ENCODE measurements around the gene MYL12A. TPM values are rescaled to one million over a fixed set of nuclear protein-coding genes. Genes with fewer than 3 reads are reported as not detected.

Gene MYL12A
- total and polyA plus RNA-seq, 2 experiments from 2014 or later = 456 to 692 TPM

DNA sequence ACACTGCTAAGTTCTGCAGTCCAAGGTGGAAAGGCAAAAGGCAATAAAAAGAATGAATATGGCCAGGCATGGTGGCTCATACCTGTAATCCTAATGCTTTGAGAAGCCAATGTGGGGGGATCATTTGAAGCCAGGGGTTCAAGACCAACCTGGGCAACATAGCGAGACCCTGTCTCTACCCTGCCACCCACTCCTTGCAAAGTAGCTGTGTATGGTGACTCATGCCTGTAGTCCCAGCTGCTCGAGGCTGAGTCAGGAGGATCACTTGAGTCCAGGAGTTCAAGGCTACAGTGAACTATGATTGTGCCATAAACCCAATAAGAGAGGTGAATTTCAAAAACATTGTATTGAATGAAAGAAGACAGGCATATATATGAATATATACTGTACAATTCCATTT is 16.8 kb downstream of the MYL12A start:
- Histone ChIP-seq H3K27ac (peak overlapping the region; percentile 99), H3K4me2 (peak overlapping the region; percentile 75), H4K20me1 (ENCODE audit: insufficient read depth, poor library complexity, severe bottlenecking) (peaks cover 62% of the 10 kb centered on the region), H3K9me2 (replicated peaks; ENCODE audit: insufficient read depth) (no peaks in the 10 kb centered on the region), H3K9me3 (ENCODE audit: low read depth) (no peaks in the 10 kb centered on the region), H3K4me3 (peak overlapping the region; percentile 99), H3K79me2 (peaks cover 84% of the 10 kb centered on the region), H2AFZ (no peak overlapping the region), H3K27me3 (no peaks in the 10 kb centered on the region), H3K4me1 (ENCODE audit: insufficient read depth) (peaks cover 53% of the 10 kb centered on the region), H3K36me3 (replicated peaks; ENCODE audit: insufficient read depth, low read depth) (no peaks in the 10 kb centered on the region)
- no peak for TF ChIP-seq EZH2 (IDR thresholded peaks at IDR 0.05; ENCODE audit: borderline replicate concordance)
- TF ChIP-seq, protein P1, sequence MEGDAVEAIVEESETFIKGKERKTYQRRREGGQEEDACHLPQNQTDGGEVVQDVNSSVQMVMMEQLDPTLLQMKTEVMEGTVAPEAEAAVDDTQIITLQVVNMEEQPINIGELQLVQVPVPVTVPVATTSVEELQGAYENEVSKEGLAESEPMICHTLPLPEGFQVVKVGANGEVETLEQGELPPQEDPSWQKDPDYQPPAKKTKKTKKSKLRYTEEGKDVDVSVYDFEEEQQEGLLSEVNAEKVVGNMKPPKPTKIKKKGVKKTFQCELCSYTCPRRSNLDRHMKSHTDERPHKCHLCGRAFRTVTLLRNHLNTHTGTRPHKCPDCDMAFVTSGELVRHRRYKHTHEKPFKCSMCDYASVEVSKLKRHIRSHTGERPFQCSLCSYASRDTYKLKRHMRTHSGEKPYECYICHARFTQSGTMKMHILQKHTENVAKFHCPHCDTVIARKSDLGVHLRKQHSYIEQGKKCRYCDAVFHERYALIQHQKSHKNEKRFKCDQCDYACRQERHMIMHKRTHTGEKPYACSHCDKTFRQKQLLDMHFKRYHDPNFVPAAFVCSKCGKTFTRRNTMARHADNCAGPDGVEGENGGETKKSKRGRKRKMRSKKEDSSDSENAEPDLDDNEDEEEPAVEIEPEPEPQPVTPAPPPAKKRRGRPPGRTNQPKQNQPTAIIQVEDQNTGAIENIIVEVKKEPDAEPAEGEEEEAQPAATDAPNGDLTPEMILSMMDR (IDR thresholded peaks at IDR 0.05; ENCODE audit: poor library complexity) = no peak
- TF ChIP-seq EZH2phosphoT487 (IDR thresholded peaks at IDR 0.05; ENCODE audit: low read depth, severe bottlenecking, unreplicated experiment) = no peak
- DNase-seq (ENCODE audit: low spot score) = peak; percentile 33
- 72% methylated on average over 2 of the region's 2 CpGs for WGBS (ENCODE audit: low lambda C conversion rate, missing lambda C conversion rate)

DNA sequence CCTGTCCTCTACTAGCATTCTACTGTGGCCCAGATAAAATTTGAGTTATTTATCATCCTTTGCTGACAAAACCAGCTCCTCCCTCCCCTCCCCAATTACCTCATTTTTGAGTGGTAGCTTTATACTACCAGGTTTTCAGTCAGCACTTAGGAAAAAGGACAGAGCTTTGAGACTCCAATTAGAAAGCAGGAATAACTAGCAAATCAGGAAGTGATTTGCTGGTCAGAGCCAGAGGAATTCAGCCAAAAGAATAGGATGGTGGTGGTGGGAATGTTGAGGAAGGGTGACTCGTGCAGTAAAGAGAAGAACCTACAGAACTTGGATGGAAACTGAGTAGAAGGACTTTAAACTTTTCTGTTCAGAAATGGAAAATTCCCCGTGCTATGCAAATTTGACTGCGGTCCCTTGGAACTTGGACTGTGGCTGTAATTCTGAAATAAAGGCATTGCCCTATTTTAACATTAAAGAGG is 18.0 kb downstream of the MYL12A start:
- 71% methylated on average over 3 of the region's 3 CpGs for WGBS (ENCODE audit: low lambda C conversion rate, missing lambda C conversion rate)
- peak overlapping the region; percentile 75 for H3K4me2 ChIP-seq
- TF ChIP-seq, protein P1 (IDR thresholded peaks at IDR 0.05; ENCODE audit: poor library complexity) = no peak
- TF ChIP-seq EZH2 (IDR thresholded peaks at IDR 0.05; ENCODE audit: borderline replicate concordance) (no peak), EZH2phosphoT487 (IDR thresholded peaks at IDR 0.05; ENCODE audit: low read depth, severe bottlenecking, unreplicated experiment) (no peak)
- no peak overlapping the region for H3K4me3 ChIP-seq
- H2AFZ ChIP-seq = no peak overlapping the region
- H3K79me2 ChIP-seq = peaks cover 86% of the 10 kb centered on the region
- H3K27ac ChIP-seq = peak overlapping the region; percentile 99
- H3K9me2 ChIP-seq (replicated peaks; ENCODE audit: insufficient read depth) = no peaks in the 10 kb centered on the region
- H3K27me3 ChIP-seq = no peaks in the 10 kb centered on the region
- H3K9me3 ChIP-seq (ENCODE audit: low read depth) = no peaks in the 10 kb centered on the region
- peaks cover 48% of the 10 kb centered on the region for H3K4me1 ChIP-seq (ENCODE audit: insufficient read depth)
- H4K20me1 ChIP-seq (ENCODE audit: insufficient read depth, poor library complexity, severe bottlenecking) = peaks cover 75% of the 10 kb centered on the region
- peak; percentile 17 for DNase-seq (ENCODE audit: low spot score)
- no peaks in the 10 kb centered on the region for H3K36me3 ChIP-seq (replicated peaks; ENCODE audit: insufficient read depth, low read depth)

DNA sequence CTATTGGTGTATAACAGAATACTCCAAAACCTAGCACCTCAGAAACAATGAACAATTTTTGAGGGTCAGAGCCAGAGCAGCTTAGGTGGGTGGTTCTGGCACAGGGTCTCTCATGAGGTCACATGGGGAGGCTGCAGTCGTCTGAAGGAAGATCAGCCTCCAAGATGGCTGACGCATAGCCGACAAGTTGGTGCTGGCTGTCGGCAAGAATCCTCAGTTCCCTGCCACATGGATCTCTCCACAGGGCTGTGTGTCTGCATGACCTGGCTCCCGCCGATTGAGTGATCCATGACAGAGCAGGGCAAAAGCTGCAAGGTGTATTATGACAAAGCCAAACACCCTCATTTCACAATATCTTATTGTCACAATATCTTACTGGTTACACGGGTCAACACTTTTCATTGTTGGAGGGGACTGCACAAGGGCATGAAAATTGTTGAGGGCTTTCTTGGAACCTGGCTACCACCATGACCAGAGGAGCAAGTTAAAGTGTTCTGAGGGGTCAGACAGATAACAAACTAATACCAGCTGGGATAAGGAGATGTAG is 18.5 kb downstream of the MYL12A start:
- Histone ChIP-seq H3K4me1 (ENCODE audit: insufficient read depth) (peaks cover 43% of the 10 kb centered on the region), H3K4me3 (no peak overlapping the region), H3K79me2 (peaks cover 91% of the 10 kb centered on the region), H3K27ac (peak overlapping the region; percentile 99), H3K9me3 (ENCODE audit: low read depth) (no peaks in the 10 kb centered on the region), H3K27me3 (no peaks in the 10 kb centered on the region), H3K4me2 (peak overlapping the region; percentile 75), H3K9me2 (replicated peaks; ENCODE audit: insufficient read depth) (no peaks in the 10 kb centered on the region), H3K36me3 (replicated peaks; ENCODE audit: insufficient read depth, low read depth) (no peaks in the 10 kb centered on the region), H2AFZ (no peak overlapping the region), H4K20me1 (ENCODE audit: insufficient read depth, poor library complexity, severe bottlenecking) (peaks cover 80% of the 10 kb centered on the region)
- DNase-seq (ENCODE audit: low spot score) = peak; percentile 19
- TF ChIP-seq EZH2phosphoT487 (IDR thresholded peaks at IDR 0.05; ENCODE audit: low read depth, severe bottlenecking, unreplicated experiment) (no peak), EZH2 (IDR thresholded peaks at IDR 0.05; ENCODE audit: borderline replicate concordance) (no peak)
- TF ChIP-seq, protein P1 (IDR thresholded peaks at IDR 0.05; ENCODE audit: poor library complexity) = no peak
- 64% methylated on average over 7 of the region's 7 CpGs for WGBS (ENCODE audit: low lambda C conversion rate, missing lambda C conversion rate)
